Measurements from ENCODE around the gene INAFM2. TPM values are rescaled to one million over a fixed set of nuclear protein-coding genes. Genes with fewer than 3 reads are reported as not detected.

Gene INAFM2
- total RNA-seq, 1 experiment from 2014 or later = 89.8 TPM

DNA sequence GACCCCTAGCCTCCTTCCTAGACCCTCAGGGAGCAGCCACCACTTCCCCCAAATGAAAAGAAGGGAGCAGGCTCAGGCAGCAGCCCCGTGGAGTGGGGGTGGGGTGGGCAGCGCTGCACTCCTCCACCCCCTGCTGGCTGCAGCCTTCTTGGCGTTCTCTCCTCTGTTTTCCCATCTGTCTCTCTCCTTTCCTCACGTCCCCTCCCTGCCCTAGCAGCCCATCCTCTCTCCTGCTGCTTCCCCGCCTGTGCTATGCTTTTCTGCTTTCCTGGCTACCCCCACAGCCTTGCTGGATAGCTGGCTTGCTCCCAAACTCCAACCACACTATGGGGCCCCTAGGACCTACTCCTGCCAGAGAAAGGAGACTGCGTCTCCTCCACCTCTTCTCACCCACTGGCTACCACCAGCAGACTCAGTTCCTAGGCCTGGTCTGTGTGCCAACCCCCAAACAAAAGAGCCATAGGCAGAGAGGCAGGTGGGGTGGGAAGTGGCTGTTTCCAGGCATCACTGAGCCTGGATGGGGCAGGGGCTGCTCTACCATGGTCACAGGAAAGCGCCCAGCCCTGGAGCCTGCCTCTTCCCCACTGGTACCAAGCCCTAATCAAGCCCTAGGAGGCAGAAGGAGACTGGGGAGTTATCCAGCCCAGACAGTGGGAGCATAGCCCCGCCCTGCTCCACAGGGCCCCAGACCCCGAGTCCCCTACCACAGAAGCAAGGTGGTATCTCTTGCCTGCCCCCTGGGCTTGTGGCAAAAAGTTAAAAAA lies 31.1 kb downstream of the INAFM2 start:
- Histone ChIP-seq H3K36me3 (no peaks in the 10 kb centered on the region), H3K27ac (no peak overlapping the region), H3K9me3 (replicated peaks) (peaks cover 6% of the 10 kb centered on the region; the same call in 1 of the 2 replicates), H3K4me1 (replicated peaks) (peaks cover 24% of the 10 kb centered on the region), H3K27me3 (replicated peaks) (no peaks in the 10 kb centered on the region), H3K4me3 (no peak overlapping the region)
- peak in 1 of 2 experiments; percentile 49 for DNase-seq (ENCODE audit: low read depth in 1 of 2, low spot score in 2 of 2)

DNA sequence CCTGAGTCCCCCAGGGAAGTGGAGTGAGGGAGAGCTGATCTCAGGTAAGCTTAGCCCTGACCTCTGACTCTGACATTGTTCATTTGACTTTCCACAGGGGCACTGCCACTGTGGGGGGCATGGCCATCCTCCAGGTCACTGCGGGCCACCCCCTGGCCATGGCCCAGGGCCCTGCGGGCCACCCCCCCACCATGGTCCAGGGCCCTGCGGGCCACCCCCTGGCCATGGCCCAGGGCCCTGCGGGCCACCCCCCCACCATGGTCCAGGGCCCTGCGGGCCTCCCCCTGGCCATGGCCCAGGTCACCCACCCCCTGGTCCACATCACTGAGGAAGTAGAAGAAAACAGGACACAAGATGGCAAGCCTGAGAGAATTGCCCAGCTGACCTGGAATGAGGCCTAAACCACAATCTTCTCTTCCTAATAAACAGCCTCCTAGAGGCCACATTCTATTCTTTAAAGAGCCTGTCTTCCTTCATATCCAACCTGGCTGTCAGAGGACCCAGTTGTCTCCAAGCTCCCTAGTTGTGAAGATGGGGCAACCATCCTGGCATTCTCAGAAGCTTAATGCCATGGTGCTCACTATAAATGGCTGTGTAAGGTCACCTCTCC lies 32.6 kb downstream of the INAFM2 start:
- H3K27me3 ChIP-seq (replicated peaks) = no peaks in the 10 kb centered on the region
- no peak overlapping the region for H3K4me3 ChIP-seq
- H3K4me1 ChIP-seq (replicated peaks) = peaks cover 24% of the 10 kb centered on the region
- peaks cover 6% of the 10 kb centered on the region; the same call in 1 of the 2 replicates for H3K9me3 ChIP-seq (replicated peaks)
- no peaks in the 10 kb centered on the region for H3K36me3 ChIP-seq
- no peak overlapping the region for H3K27ac ChIP-seq
- DNase-seq (ENCODE audit: low read depth in 1 of 2, low spot score in 2 of 2) = no peak

DNA sequence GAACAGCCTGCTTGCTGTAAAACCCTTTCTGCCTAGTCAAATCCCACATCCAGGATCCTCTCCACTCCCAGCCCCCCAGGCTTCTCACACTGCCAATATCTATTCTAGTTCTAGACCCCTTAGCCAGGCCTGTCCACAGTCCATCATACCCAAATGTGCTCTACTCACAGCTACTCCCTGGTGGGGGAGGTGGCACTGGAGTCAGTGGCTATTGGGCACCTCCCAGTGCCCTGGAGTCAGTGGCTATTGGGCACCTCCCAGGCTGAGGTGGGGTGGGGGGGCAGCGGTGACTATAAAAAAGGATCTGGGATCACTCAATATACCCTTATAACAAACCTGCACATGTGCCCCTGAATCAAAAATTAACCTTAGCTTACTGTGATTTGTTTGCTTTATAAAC lies 33.8 kb downstream of the INAFM2 start:
- peaks cover 6% of the 10 kb centered on the region; the same call in 1 of the 2 replicates for H3K9me3 ChIP-seq (replicated peaks)
- no peak for DNase-seq (ENCODE audit: low read depth in 1 of 2, low spot score in 2 of 2)
- no peak overlapping the region for H3K27ac ChIP-seq
- no peaks in the 10 kb centered on the region for H3K36me3 ChIP-seq
- H3K4me1 ChIP-seq (replicated peaks) = peaks cover 24% of the 10 kb centered on the region
- no peak overlapping the region for H3K4me3 ChIP-seq
- H3K27me3 ChIP-seq (replicated peaks) = no peaks in the 10 kb centered on the region

DNA sequence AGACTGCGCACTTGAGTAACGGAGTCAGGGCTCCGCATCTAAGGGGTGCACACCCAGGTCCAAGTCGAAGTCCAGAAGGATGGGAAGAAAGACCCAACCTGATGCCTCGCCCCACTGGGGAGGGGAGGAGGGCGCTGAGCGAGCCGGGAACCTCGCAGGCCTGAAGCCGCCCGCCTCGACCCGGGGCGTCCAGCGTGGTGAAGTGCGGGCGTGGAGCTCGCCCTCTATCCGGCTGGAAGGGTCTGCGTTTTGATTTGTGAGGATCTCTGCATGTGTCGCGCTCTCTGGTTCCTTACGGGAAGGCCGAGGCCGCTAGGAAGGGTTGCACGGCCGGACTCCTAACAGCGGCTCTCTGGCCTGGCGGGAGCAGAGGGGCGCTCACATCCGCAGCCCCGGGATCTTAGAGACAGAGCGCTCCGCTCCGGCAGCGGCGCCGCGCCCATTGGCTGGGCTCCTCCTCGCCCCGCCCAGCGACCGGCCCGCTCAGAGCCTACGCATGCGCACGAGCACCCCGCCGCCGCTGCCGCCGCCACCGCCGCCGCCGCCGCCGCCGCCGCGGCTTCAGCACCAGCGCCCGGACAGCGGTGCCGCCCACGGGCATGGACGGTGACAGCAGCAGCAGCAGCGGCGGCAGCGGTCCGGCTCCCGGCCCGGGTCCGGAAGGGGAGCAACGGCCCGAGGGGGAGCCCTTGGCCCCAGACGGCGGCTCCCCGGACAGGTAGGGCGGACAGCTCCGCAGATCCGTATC lies 34.4 kb downstream of the INAFM2 start, which contains the start of gene DISP2:
DISP2 (plus strand) TSS at position 497 of the 748 bp plus-strand sequence; CDS start at position 600, 103 bp downstream.
- H3K27ac ChIP-seq = no peak within 1 kb of the TSS
- H3K27me3 ChIP-seq (replicated peaks) = no peaks in the 10 kb centered on the region
- no peaks in the 10 kb centered on the region for H3K36me3 ChIP-seq
- H3K4me3 ChIP-seq = peak within 1 kb of the TSS; percentile 41
- peaks cover 6% of the 10 kb centered on the region; the same call in 1 of the 2 replicates for H3K9me3 ChIP-seq (replicated peaks)
- H3K4me1 ChIP-seq (replicated peaks) = peaks cover 24% of the 10 kb centered on the region
- DNase-seq (ENCODE audit: low read depth in 1 of 2, low spot score in 2 of 2) = peak; percentile 79 to 87

DNA sequence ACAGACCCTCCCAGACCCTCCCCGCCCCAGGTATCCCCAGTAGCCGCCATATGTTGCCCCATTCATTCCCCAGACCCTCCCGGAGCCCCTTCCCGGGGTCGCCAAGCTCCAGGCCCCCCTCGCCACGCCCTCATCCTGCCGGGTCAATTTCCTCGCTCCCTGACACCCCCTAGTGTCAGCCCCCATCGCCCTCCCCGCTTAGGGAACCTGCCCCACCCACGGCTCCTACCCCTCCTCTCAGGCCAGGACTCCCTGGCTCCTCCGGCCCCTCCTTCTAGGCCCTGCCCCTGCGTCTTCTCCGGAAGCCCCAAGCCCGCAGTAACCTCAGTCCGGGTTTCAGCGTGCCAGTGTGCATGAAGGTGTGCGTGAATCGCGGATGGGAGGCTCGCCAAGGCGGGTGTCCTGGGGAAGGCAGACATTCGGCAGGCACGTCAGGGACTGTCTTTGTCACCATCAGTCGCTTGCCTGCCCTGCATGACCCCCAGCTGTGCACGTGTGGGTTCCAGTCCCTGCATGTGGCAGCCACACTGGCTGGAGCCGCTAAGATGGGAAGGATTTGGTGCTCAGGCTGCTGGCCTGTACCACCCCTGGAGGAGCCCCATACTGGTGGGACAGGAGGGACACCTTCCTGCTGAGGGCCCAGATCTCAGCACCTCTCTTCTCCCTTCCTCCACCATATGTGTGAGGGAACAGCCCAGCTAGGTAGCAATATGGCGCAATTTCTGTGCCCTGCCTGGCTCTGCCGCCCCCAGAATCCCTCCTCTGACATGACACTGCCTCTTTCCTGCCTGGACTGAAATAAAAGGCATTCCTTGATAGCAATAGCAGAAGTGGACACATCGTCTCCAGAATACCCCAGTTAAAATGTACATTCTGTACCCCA lies 35.2 kb downstream of the INAFM2 start:
- Histone ChIP-seq H3K27ac (no peak overlapping the region), H3K27me3 (replicated peaks) (no peaks in the 10 kb centered on the region), H3K36me3 (no peaks in the 10 kb centered on the region), H3K4me1 (replicated peaks) (peaks cover 23% of the 10 kb centered on the region), H3K9me3 (replicated peaks) (peaks cover 6% of the 10 kb centered on the region; the same call in 1 of the 2 replicates), H3K4me3 (peak overlapping the region; percentile 41)
- DNase-seq (ENCODE audit: low read depth in 1 of 2, low spot score in 2 of 2) = no peak

DNA sequence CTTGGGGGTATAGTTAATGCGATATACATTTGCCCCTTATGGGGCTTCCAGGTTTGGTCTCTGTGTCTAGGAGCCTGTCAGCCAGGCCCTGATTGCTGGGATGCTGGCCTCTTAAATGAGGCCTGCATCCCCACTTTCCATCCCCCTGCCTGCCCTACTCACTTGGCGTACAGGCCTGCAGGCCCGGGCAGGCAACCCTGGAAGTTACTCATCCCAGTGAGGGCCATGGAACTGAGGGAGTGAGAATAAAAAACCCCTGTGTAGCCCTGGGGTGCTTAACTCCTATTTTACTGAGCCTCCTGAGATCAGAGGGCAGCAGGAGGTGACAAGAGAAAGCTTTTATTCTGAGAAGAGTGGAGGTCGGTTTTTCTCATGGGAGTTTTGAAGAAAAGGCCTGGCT lies 36.5 kb downstream of the INAFM2 start:
- no peaks in the 10 kb centered on the region for H3K27me3 ChIP-seq (replicated peaks)
- DNase-seq (ENCODE audit: low read depth in 1 of 2, low spot score in 2 of 2) = no peak

DNA sequence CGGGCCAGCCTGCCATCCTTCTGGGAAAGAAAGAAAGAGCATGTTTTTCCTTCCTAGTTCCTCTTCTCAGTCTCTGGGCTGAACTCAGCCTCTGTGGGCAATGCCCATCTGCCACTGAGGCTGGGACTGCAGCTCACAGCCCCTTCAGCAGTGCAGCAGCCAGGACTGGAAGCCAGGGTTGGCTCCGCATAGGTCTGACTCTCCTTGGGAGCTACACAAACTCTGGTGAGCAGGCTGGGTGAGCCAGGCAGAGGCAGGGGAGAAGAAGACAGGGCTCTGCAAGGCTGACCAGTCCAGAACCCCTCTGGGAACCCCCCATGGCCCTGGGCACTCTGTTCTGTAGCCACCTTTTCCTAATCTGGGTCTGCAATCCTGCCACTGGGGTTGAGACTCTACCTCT lies 38.1 kb downstream of the INAFM2 start:
- peaks cover 6% of the 10 kb centered on the region; the same call in 1 of the 2 replicates for H3K9me3 ChIP-seq (replicated peaks)
- DNase-seq (ENCODE audit: low read depth in 1 of 2, low spot score in 2 of 2) = no peak
- H3K27me3 ChIP-seq (replicated peaks) = no peaks in the 10 kb centered on the region

More for the DNA sequence above, 36.5 kb downstream of the INAFM2 start:
- Histone ChIP-seq H3K27ac (no peak overlapping the region), H3K36me3 (no peaks in the 10 kb centered on the region), H3K4me3 (no peak overlapping the region), H3K9me3 (replicated peaks) (peaks cover 6% of the 10 kb centered on the region; the same call in 1 of the 2 replicates), H3K4me1 (replicated peaks) (peaks cover 14% of the 10 kb centered on the region)

DNA sequence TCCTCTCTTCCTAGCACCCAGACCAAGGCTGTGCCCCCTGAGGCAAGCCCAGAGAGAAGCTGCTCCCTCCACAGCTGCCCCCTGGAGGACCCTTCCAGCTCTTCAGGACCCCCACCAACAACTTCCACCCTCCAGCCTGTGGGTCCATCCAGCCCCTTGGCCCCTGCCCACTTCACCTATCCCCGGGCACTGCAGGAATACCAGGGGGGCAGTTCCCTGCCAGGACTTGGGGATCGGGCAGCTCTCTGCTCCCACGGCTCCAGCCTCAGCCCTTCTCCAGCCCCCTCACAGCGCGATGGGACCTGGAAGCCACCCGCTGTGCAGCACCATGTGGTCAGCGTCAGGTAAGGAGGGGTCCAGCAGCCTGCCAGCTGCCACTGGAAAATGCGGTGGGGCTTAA lies 40.1 kb downstream of the INAFM2 start:
- Histone ChIP-seq H3K4me1 (replicated peaks) (peaks cover 15% of the 10 kb centered on the region), H3K27me3 (replicated peaks) (no peaks in the 10 kb centered on the region), H3K9me3 (replicated peaks) (no peaks in the 10 kb centered on the region; the same call in 1 of the 2 replicates), H3K36me3 (no peaks in the 10 kb centered on the region), H3K27ac (no peak overlapping the region), H3K4me3 (no peak overlapping the region)
- no peak for DNase-seq (ENCODE audit: low read depth in 1 of 2, low spot score in 2 of 2)

More for the DNA sequence above, 38.1 kb downstream of the INAFM2 start:
- no peak overlapping the region for H3K4me3 ChIP-seq
- no peaks in the 10 kb centered on the region for H3K36me3 ChIP-seq
- H3K27ac ChIP-seq = no peak overlapping the region
- peaks cover 14% of the 10 kb centered on the region for H3K4me1 ChIP-seq (replicated peaks)

DNA sequence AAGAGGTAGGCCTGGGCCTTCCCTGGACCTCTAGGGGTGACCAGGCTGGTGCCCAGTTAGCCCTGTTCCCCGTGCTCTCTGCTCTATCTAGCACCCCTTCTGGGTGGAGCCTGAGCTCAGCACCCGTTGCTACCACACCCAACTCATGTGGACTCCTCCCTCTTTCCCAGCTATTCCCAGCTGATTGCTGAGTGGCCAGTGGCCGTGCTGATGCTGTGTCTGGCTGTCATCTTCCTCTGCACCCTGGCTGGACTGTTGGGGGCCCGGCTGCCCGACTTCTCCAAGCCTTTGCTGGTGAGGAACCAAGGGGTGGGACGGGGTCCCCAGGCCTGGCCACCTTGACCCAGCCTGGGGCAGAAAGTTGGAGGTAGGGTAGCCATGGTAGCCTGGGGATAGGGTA lies 40.8 kb downstream of the INAFM2 start:
- no peaks in the 10 kb centered on the region for H3K36me3 ChIP-seq

DNA sequence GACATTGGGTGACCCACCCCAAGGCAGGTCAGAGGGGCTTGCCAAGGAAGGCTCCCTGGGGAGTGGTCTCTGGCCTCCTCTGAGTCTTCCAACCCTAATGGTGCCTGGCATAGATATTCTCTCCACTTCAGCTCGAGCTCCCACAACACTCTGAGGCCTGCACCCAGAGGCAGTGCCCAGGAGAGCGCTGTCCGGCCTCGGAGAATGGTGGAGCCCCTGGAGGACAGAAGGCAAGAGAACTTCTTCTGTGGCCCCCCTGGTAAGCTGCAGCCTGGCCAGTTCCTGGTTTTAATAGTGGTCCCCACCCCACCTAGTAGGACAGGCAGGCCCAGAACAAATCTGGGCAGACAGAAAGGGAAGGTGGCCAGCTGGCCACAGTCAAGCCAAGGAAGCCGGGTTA lies 41.5 kb downstream of the INAFM2 start:
- Histone ChIP-seq H3K27ac (no peak overlapping the region), H3K27me3 (replicated peaks) (no peaks in the 10 kb centered on the region), H3K9me3 (replicated peaks) (no peaks in the 10 kb centered on the region; the same call in 1 of the 2 replicates), H3K36me3 (no peaks in the 10 kb centered on the region), H3K4me3 (no peak overlapping the region), H3K4me1 (replicated peaks) (peaks cover 13% of the 10 kb centered on the region)
- no peak for DNase-seq (ENCODE audit: low read depth in 1 of 2, low spot score in 2 of 2)

More for the DNA sequence above, 40.8 kb downstream of the INAFM2 start:
- DNase-seq (ENCODE audit: low read depth in 1 of 2, low spot score in 2 of 2) = no peak
- peaks cover 13% of the 10 kb centered on the region for H3K4me1 ChIP-seq (replicated peaks)
- no peaks in the 10 kb centered on the region for H3K27me3 ChIP-seq (replicated peaks)
- H3K9me3 ChIP-seq (replicated peaks) = no peaks in the 10 kb centered on the region; the same call in 1 of the 2 replicates
- no peak overlapping the region for H3K4me3 ChIP-seq
- no peak overlapping the region for H3K27ac ChIP-seq

DNA sequence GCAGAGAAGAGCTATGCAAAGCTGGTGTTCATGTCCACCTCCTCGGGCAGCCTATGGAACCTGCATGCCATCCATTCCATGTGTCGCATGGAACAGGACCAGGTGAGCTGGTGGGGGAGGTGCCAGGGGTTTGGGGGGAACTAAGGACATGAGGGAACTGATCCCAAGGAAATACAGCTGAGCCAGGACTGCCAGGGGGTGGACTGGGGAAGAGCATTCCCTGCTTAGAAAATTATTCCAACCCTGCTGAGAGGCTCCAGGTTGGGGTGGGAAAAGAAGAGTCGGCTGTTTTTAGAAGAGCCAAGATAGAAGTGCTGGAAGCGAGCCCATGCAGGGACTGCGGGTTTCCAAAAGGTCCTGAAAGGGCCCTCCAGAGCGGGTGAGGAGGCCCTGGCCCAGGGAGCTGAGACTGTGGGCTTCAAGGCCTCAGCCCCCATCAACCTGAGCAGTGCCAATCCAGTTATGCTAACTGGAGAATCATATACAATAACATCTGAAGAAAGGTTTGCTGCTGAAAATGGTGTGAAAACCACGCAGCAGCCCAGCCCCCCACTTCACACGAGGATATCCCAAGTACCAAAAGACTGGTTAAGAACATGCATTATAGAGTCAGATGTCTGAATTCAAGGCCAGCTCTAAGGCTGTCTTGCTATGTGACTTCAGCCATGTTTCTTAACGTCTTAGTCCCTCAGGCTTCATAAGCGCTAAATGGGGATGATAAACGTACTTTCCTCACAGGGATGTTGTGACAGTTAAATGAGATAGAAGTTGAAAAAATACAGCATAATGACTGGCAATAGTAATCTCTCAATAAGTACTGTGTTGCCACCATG lies 42.3 kb downstream of the INAFM2 start:
- H3K27me3 ChIP-seq (replicated peaks) = no peaks in the 10 kb centered on the region
- H3K4me1 ChIP-seq (replicated peaks) = peaks cover 13% of the 10 kb centered on the region
- H3K27ac ChIP-seq = no peak overlapping the region
- no peaks in the 10 kb centered on the region for H3K36me3 ChIP-seq
- no peak for DNase-seq (ENCODE audit: low read depth in 1 of 2, low spot score in 2 of 2)
- no peak overlapping the region for H3K4me3 ChIP-seq
- no peaks in the 10 kb centered on the region; the same call in 1 of the 2 replicates for H3K9me3 ChIP-seq (replicated peaks)

All from SJSA1 (cell line).